Mesenchymal stem cell (in vitro differentiated cells and primary cell): Measurements from ENCODE around the gene SPOUT1.

Source experiments
- DNase-seq: peaks from one replicate; pipeline ENCODE4 v3.0.0-alpha.2; 2013
- H2AFZ ChIP-seq: one replicate; pipeline ENCODE4 v1.6.1; 2013; ENCODE audit warnings: low read depth, mild to moderate bottlenecking, control low read depth, inconsistent platforms, low read length, moderate library complexity
- H2AK5ac ChIP-seq: 2 replicates; pipeline ENCODE4 v1.6.1; 2013; ENCODE audit warnings: low read length, moderate library complexity, mild to moderate bottlenecking, inconsistent platforms; ENCODE audit not compliant: severe bottlenecking
- H2BK120ac ChIP-seq: one replicate; pipeline ENCODE4 v1.6.1; 2013; ENCODE audit warnings: low read depth, mild to moderate bottlenecking, inconsistent platforms, low read length, moderate library complexity
- H2BK12ac ChIP-seq, 2 experiments: one replicate each; pipeline ENCODE4 v1.6.1; 2013; ENCODE audit warnings: inconsistent platforms in 2 of 2, low read length in 2 of 2, mild to moderate bottlenecking in 2 of 2, moderate library complexity in 2 of 2, control low read depth in 1 of 2
- H2BK15ac ChIP-seq: one replicate; pipeline ENCODE4 v1.6.1; 2013; ENCODE audit warnings: mild to moderate bottlenecking, low read depth, inconsistent platforms; ENCODE audit not compliant: poor library complexity, severe bottlenecking
- H2BK5ac ChIP-seq: 2 replicates; pipeline ENCODE4 v1.6.1; 2013; ENCODE audit warnings: low read depth, mild to moderate bottlenecking, low read length, control low read depth, inconsistent platforms; ENCODE audit not compliant: poor library complexity, severe bottlenecking
- H3K14ac ChIP-seq, 2 experiments: one replicate each; pipeline ENCODE4 v1.6.1; 2013; ENCODE audit warnings: inconsistent platforms in 2 of 2, low read length in 2 of 2, control low read depth in 1 of 2, mild to moderate bottlenecking in 1 of 2, moderate library complexity in 1 of 2
- H3K18ac ChIP-seq, 2 experiments: one replicate each; pipeline ENCODE4 v1.6.1; 2013; ENCODE audit warnings: inconsistent platforms in 2 of 2, low read length in 2 of 2, control low read depth in 1 of 2, low read depth in 1 of 2, mild to moderate bottlenecking in 1 of 2
- H3K23ac ChIP-seq, 2 experiments: one replicate each; pipeline ENCODE4 v1.6.1; 2013; ENCODE audit warnings: inconsistent platforms in 2 of 2, low read length in 2 of 2, mild to moderate bottlenecking in 2 of 2, moderate library complexity in 2 of 2, control low read depth in 1 of 2
- H3K27ac ChIP-seq: 2 replicates; pipeline ENCODE4 v1.5.1; 2013; ENCODE audit warnings: mild to moderate bottlenecking, moderate library complexity, low read length, control low read depth, inconsistent platforms; ENCODE audit not compliant: poor library complexity, severe bottlenecking
- H3K27me3 ChIP-seq, 2 experiments: 2 replicates each; pipeline versions ENCODE4 v1.6.1 to v1.7.0; 2013; ENCODE audit warnings: low read length in 2 of 2, mild to moderate bottlenecking in 2 of 2, moderate library complexity in 2 of 2, control low read depth in 1 of 2, inconsistent platforms in 1 of 2; ENCODE audit not compliant: control insufficient read depth in 1 of 2, insufficient read depth in 1 of 2
- H3K36me3 ChIP-seq, 2 experiments: 2 replicates each; pipeline versions ENCODE4 v1.6.1 to v1.7.0; 2013; ENCODE audit warnings: low read length in 2 of 2, control low read depth in 1 of 2, inconsistent platforms in 1 of 2, low read depth in 1 of 2, mild to moderate bottlenecking in 1 of 2; ENCODE audit not compliant: insufficient read depth in 2 of 2, control insufficient read depth in 1 of 2
- H3K4ac ChIP-seq, 2 experiments: one replicate each; pipeline ENCODE4 v1.6.1; 2013; ENCODE audit warnings: inconsistent platforms in 2 of 2, low read length in 2 of 2, mild to moderate bottlenecking in 2 of 2, moderate library complexity in 2 of 2, control low read depth in 1 of 2, low read depth in 1 of 2
- H3K4me1 ChIP-seq: 2 replicates; pipeline ENCODE4 v1.6.1; 2013; ENCODE audit warnings: low read depth, low read length, control low read depth; ENCODE audit not compliant: control insufficient read depth, insufficient read depth
- H3K4me2 ChIP-seq: 2 replicates; pipeline ENCODE4 v1.6.1; 2013; ENCODE audit warnings: low read length, mild to moderate bottlenecking, inconsistent platforms; ENCODE audit not compliant: poor library complexity, severe bottlenecking
- H3K4me3 ChIP-seq, 2 experiments: 2 replicates each; pipeline versions ENCODE4 v1.5.1 to v1.7.0; 2013; ENCODE audit warnings: low read length in 2 of 2, mild to moderate bottlenecking in 2 of 2, control low read depth in 1 of 2, low read depth in 1 of 2; ENCODE audit not compliant: insufficient read depth in 1 of 2
- H3K79me1 ChIP-seq: replicated peaks from 2 replicates; pipeline ENCODE4 v1.6.1; 2013; ENCODE audit warnings: mild to moderate bottlenecking, control low read depth, low read length, inconsistent platforms; ENCODE audit not compliant: poor library complexity, severe bottlenecking
- H3K9ac ChIP-seq: 2 replicates; pipeline ENCODE4 v1.7.0; 2013; ENCODE audit warnings: mild to moderate bottlenecking, low read length, moderate library complexity
- H3K9me3 ChIP-seq: 2 replicates; pipeline ENCODE4 v1.7.0; 2013; ENCODE audit warnings: mild to moderate bottlenecking, low read length; ENCODE audit not compliant: control insufficient read depth
- H4K8ac ChIP-seq: one replicate; pipeline ENCODE4 v1.6.1; 2013; ENCODE audit warnings: inconsistent platforms, mild to moderate bottlenecking, low read length, moderate library complexity
- H4K91ac ChIP-seq: one replicate; pipeline ENCODE4 v1.6.1; 2013; ENCODE audit warnings: mild to moderate bottlenecking, low read length, inconsistent platforms
- WGBS: methylation state at CpG from one replicate; pipeline ENCODE4 v1.1.7; 2013; ENCODE audit warnings: mixed read lengths; 5-methylcytosine and 5-hydroxymethylcytosine counted together

Gene SPOUT1

GRCh38 chr9:128792134-128792533, 37.5 kb downstream of the SPOUT1 start:
- Histone ChIP-seq H2BK5ac (no peak overlapping the region), H3K36me3 (peaks cover 59 to 62% of the 10 kb centered on the region in 2 experiments), H3K4me2 (no peak overlapping the region), H4K8ac (no peak overlapping the region), H2BK15ac (no peak overlapping the region), H2AFZ (no peak overlapping the region), H2BK120ac (no peak overlapping the region), H2BK12ac (no peak overlapping the region), H3K14ac (no peak overlapping the region), H3K18ac (no peak overlapping the region), H3K4me1 (peaks cover 7% of the 10 kb centered on the region), H3K4ac (no peak overlapping the region), H3K9me3 (no peaks in the 10 kb centered on the region), H3K27ac (no peak overlapping the region), H3K23ac (no peak overlapping the region), H3K79me1 (peaks cover 45% of the 10 kb centered on the region), H3K27me3 (no peaks in the 10 kb centered on the region), H2AK5ac (no peak overlapping the region), H3K4me3 (no peak overlapping the region), H4K91ac (no peak overlapping the region), H3K9ac (no peak overlapping the region)
- 98% methylated on average over 9 of the region's 9 CpGs for WGBS
- no peak for DNase-seq

- Histone ChIP-seq H4K91ac (no peak overlapping the region), H2AK5ac (no peak overlapping the region), H3K14ac (no peak overlapping the region), H3K27ac (no peak overlapping the region), H3K9ac (no peak overlapping the region), H3K4ac (no peak overlapping the region), H2BK12ac (no peak overlapping the region), H3K9me3 (no peaks in the 10 kb centered on the region), H2AFZ (no peak overlapping the region), H2BK120ac (no peak overlapping the region), H2BK15ac (no peak overlapping the region), H3K23ac (no peak overlapping the region), H3K4me2 (no peak overlapping the region), H3K4me1 (peaks cover 12% of the 10 kb centered on the region), H3K4me3 (no peak overlapping the region), H3K27me3 (no peaks in the 10 kb centered on the region), H3K18ac (no peak overlapping the region), H3K79me1 (peaks cover 42% of the 10 kb centered on the region), H3K36me3 (peaks cover 52% of the 10 kb centered on the region in 2 experiments), H4K8ac (no peak overlapping the region), H2BK5ac (no peak overlapping the region)
- DNase-seq = no peak
- WGBS = 99% methylated on average over 4 of the region's 4 CpGs
Measured at GRCh38 chr9:128790536-128790935, 39.1 kb downstream of the SPOUT1 start.

- Histone ChIP-seq H4K8ac (no peak overlapping the region), H3K36me3 (peaks cover 36 to 40% of the 10 kb centered on the region in 2 experiments), H3K4me3 (peak overlapping the region in 1 of 2 experiments; percentile 98), H3K27ac (no peak overlapping the region), H3K14ac (no peak overlapping the region), H3K23ac (no peak overlapping the region), H2BK120ac (no peak overlapping the region), H3K18ac (no peak overlapping the region), H3K9ac (peak overlapping the region; percentile 94), H2BK12ac (no peak overlapping the region), H3K4me1 (peaks cover 12% of the 10 kb centered on the region), H2AK5ac (no peak overlapping the region), H3K27me3 (no peaks in the 10 kb centered on the region), H2BK5ac (no peak overlapping the region), H3K4ac (no peak overlapping the region), H3K4me2 (peak overlapping the region; percentile 98), H4K91ac (no peak overlapping the region), H3K9me3 (no peaks in the 10 kb centered on the region), H2BK15ac (no peak overlapping the region), H2AFZ (no peak overlapping the region), H3K79me1 (peaks cover 34% of the 10 kb centered on the region)
- WGBS = 100% methylated on average over 1 of the region's 1 CpG
- DNase-seq = no peak
Measured at GRCh38 chr9:128788445-128788844, 41.1 kb downstream of the SPOUT1 start.

- peaks cover 14% of the 10 kb centered on the region for H3K4me1 ChIP-seq
- H3K4ac ChIP-seq = peak overlapping the region; percentile 73 to 99
- H3K18ac ChIP-seq = peak overlapping the region in 1 of 2 experiments; percentile 100
- H3K14ac ChIP-seq = no peak overlapping the region
- H2BK12ac ChIP-seq = no peak overlapping the region
- no peak overlapping the region for H2BK15ac ChIP-seq
- H3K4me2 ChIP-seq = peak overlapping the region; percentile 98
- peak overlapping the region; percentile 36 for H2BK120ac ChIP-seq
- H3K27me3 ChIP-seq = no peaks in the 10 kb centered on the region
- no peaks in the 10 kb centered on the region for H3K9me3 ChIP-seq
- 8% methylated on average over 6 of the region's 7 CpGs for WGBS
- peak overlapping the region; percentile 94 for H3K9ac ChIP-seq
- H3K79me1 ChIP-seq = peaks cover 28% of the 10 kb centered on the region
- peak overlapping the region; percentile 95 for H2AFZ ChIP-seq
- H4K8ac ChIP-seq = peak overlapping the region; percentile 88
- H4K91ac ChIP-seq = no peak overlapping the region
- peaks cover 29 to 32% of the 10 kb centered on the region in 2 experiments for H3K36me3 ChIP-seq
- H3K23ac ChIP-seq = no peak overlapping the region
- no peak overlapping the region for H2AK5ac ChIP-seq
- H3K27ac ChIP-seq = peak overlapping the region; percentile 79
- H2BK5ac ChIP-seq = no peak overlapping the region
- DNase-seq = peak; percentile 38
- H3K4me3 ChIP-seq = peak overlapping the region; percentile 98 to 99
Measured at GRCh38 chr9:128787659-128788058, 41.9 kb downstream of the SPOUT1 start.
